Activated CD4-positive, CD25-positive, alpha-beta regulatory T cell treated with anti-CD3 and anti-CD28 coated beads, Interleukin-2, amount 50 U/mL, for 24 hours (primary cell): ENCODE measurements around the gene HIKESHI.
"Not testable (repeated sequence)": the region's sequence is repeated elsewhere in the genome, so short reads cannot be mapped to it uniquely, and the experiment has no call there.

Experiments
- ATAC-seq, 2 donors: fragments of 150-1000 bp; cut with Tn5 transposase; one replicate each; pipeline ENCODE4 v1.10.0; 2021; ENCODE audit warnings: mild to moderate bottlenecking in 1 of 2, moderate library complexity in 1 of 2

Gene HIKESHI, protein sequence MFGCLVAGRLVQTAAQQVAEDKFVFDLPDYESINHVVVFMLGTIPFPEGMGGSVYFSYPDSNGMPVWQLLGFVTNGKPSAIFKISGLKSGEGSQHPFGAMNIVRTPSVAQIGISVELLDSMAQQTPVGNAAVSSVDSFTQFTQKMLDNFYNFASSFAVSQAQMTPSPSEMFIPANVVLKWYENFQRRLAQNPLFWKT

DNA sequence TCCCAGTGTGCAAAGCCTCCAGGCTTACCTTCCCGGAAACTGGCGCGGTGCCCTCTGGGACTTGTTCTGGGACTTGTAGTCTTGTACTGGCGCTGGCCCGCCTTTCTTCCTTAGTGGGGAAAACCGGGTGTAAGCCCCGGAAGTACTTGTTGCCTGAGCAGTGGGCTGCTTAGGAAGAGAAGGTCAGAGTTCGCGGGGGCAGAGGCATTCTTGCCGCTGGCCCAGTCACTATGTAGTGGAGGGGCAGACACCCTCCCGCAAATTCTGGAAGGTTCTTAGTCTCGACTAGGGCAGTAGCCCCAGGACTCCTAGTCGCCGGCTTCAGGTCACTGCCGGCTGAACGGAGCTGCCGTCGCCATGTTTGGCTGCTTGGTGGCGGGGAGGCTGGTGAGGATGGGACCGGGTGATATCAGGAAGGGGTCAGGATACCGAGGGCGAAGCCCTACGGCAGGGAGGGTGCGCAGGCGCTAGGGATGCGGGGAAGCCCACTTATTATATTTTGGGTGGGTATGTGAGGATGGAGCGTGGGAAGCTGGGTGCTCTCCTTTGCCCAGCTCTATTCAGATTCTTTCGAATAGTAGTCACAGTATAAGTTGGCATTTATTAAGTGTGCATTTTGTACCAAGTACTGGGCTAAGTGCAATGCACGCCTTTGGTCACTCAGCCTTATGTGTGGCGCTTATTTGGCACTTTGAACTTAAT is at the start of gene HIKESHI:
Gene HIKESHI, plus strand, starts transcription at position 149 of the 702 bp plus-strand sequence. Its CDS starts 209 bp downstream, at position 358.
- peak; percentile 99 to 100 for ATAC-seq

DNA sequence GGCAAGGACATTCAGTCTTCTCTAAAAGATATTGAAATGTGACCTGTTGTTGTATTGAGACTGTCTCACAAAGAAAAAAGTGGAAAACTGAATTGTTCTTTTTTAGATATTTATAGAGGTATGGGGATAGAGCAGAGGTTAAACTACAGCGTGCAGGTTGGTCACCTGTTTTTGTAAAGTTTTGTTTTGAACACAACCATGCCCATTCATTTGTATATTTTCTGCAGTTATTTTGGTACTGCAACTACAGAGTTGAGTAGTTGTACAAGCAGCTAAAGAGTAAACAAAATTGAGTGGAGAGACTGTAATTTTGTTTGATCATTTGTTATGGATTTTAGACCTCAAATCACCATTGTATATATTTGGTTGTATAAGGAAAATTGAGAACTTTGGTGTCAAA is 46.1 kb upstream of the HIKESHI start:
- peak in 1 of 2 donors; percentile 35 for ATAC-seq

DNA sequence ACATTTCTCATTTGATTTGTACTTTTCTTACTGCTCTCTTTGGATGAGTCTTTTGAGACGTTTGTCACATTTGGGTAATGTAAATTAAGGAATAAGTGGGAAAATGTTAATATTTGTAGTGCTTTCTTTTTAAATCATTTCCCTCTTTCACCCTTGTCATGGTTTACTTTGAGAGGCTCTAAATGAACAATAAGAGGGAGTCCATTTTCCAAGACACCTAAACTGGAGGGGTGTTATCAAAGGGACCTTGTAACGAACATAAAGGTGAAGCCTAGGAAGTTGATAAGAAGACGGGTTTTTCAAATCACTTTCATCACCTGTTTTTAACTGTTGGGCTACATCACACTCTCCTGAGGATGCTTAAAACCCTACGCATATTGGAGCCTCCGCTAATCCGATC is 45.4 kb upstream of the HIKESHI start:
- ATAC-seq = no peak

DNA sequence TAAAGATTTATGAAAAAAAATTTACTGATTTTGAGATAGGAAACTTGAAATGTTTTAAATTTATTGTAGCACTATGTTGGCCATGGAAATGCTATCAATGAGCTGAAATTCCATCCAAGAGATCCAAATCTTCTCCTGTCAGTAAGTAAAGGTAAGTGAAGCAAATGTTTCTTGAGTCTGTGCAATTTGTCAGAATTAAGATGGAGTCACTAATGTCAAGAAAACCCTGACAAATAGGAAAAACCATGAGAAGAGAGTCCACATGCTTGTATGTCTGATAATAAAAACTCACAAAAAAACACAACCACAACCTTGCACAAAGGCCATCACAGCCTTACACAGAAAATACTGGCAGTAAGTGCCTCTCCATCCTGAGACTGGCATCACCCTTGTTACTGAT is 44.6 kb upstream of the HIKESHI start:
- no peak for ATAC-seq

DNA sequence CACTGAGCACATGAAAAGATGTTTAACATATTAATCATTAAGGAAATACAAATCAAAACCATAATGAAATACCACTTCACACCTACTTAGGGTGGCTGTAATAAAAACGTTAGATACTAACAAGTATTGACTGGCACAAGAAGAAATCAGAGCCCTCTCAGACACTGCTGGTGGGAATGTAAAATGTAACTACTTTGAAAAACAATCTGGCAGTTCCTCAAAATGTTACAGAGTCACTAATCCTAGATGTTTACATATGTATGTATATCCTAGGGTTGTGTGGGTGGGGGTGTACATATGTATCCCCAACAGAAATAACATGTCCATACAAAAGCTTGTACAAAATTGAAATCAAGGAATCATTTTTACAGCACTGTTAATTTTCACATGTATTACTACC is 42.3 kb upstream of the HIKESHI start:
- ATAC-seq = no peak

DNA sequence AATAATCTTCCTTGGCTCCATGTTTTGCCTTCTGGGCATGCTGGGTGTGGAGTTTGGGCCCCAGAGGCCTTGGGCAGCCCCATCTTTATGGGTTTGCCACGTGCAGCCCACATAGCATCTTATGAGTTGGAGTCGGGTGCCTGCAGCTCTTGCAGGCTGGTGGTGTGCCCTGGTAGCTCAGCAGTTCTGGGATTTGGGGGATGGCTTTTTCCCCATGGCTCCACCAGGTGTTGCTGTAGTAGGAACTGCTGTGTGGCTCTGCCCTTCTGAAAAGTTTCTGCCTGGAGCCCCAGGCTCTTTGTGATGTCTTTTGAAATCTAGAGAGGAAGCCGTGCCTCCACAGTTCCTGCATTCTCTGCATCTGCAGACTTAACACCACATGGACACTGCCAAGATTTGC is 40.7 kb upstream of the HIKESHI start:
- ATAC-seq = no peak

DNA sequence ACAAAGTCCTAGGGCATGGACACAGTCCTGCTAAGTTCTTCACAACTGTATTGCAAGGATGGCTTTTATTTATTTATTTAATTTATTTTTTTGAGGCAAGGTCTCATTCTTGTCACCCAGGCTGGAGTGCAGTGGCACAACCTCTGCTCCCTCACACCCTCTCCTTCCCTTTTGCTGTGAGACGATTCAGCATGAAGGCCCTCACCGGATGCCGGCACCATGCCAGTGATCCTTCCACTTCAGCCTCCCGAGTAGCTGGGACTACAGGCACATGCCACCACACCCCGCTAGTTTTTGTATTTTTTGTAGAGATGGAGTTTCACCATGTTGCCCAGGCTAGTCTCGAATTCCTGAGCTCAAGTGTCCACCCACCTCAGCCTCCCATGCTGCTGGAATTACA is 39.7 kb upstream of the HIKESHI start:
- no peak for ATAC-seq

DNA sequence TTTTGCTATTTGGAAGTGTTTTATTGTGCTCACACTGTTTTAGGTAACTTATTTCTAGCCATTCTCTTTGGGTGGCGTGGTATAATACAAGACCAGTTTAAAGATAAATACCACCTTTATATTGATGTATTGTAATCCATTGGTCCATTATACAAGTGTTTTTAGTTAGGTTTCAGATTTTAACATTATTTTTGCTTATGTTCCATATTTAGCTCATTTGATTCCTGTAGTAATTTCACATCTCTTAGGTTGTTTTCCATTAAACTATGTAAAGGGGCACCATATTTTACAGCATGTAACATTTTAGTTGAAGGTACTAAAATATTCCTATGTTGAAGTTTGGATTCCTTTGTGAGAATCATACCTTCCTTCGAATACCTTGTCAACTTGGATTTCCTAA is 37.4 kb upstream of the HIKESHI start:
- ATAC-seq = no peak

DNA sequence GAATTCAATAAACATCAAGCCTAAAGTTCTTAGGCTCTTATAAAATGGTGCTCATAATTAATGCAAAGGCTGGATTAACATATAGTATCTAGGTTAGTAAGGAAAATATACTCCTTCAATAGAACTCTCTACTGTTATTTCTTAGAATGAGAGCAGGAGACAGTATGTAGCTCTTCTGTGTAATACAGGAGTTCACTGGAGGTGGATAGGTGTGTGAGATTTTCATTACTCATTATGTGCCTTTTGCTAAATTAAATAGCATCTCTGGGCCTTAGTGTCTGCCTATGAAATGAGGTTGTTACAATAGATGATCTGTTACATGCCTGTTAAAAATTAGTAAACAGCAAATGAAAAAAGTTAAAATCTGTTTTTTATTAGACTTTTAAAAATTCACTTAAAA is 36.8 kb upstream of the HIKESHI start:
- peak in 1 of 2 donors; percentile 58 for ATAC-seq

DNA sequence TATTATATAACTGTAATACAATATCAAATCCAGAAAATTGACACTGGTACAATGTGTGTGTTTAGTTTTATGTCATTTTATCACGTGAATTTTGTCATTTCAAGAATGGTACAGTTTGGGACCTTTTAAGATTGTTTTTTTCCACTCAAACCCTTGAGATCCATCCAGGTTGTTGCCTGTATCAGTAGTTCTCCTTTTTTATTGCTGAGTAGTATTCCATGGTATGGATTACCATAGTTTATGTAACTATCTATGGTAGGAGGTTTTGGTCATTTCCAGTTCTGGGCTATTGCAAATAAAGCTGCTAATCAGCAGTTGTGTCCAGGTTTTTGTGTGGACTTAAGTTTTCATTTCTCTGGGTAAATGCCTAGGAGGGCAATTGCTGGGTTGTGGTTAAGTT is 32.4 kb upstream of the HIKESHI start:
- no peak for ATAC-seq

DNA sequence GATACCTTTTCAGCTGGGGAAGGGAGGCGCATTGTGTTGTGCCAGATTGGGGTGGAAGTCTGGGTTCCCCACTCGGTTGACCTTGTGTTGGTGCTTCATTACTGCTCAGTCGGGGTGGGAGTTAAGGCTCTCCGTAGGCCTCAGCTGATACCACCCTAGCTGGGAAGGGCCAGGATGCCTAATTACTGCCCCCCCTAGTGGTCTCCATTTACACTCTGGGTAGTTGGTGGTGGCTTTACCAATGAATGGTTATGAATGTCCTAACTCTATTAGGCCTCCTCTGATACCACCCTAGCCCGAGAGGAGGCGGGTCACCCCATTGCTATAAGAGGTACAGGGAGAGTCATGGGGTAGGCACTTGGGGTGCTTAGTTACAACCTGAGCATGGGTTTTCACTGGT is 27.5 kb upstream of the HIKESHI start:
- ATAC-seq = no peak

DNA sequence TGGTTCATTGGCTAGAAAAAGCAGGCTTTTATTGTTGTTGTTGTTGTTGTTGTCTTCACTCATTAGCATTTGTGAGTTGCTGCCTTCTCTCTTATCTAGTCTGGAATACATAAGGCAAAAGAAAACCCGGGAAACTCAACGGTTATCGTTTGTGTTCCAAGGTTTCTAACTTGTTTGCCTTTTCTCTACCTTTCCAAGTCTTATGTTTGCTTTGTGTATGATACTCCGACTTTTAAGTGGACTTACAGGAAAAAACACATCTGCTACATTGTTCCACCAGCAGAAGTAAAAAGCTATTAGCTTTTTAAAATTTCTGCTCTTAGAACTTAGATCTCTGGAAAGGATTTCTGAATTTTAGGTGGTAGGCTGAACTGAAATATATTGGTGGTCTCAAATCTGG is 27.0 kb upstream of the HIKESHI start:
- no peak for ATAC-seq

DNA sequence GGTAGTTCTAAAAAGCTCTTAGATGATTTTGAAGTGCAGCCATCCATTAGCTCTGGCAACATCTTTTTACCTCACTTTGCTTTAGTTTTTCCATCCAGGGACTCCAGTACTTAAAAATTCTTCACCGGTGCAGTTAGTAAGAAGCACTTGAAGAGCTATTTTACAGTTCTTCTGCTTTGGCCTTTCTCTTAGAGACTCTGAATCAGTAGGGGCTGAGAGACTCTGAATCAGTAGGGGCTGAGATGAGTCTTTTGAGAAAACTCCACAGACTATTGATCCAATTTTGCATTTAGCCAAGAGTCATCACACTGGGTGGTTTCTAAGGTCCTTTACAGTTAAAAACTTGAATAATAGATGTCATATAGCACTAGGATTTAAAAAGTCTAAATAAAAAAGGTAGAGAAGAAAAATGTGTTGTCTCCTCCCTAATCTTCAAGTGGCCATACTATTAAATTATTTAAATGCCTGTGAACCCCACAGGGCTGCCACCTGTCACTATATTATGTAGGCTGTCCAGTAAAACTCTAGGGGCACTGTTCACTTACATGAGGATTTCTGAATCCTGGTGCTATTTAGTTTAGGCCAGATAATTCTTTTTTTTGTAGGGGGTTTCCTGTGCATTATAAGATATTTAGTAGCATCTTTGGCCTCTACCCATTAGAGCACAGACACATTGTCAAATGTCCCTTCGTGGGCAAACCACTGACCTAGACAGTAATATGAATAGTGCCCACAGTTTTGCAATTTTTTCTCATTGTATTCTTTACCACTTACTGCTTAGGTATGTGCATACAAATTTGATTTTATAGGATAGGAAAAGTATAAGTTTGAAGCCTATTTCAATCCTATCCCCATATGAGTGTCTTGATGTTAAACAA is 26.3 kb upstream of the HIKESHI start:
- ATAC-seq = peak; percentile 32 to 41

DNA sequence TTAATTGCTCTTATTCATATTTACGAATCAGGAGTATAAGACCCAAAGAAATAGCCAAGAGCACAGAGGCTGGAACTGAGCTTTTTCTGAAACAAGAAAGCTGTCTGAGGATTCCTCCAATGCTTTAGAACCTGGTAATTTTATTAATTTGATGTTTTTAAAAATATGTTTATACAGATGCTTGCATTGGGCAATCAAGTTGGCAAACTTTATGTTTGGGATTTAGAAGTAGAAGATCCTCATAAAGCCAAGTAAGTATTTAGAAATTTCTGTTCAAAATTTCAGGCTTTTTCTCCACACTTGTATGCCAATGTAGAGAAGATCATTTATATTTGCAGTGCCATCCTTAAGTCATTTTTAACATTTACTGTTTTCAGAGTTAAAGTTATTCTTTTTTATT is 24.3 kb upstream of the HIKESHI start:
- ATAC-seq = no peak

DNA sequence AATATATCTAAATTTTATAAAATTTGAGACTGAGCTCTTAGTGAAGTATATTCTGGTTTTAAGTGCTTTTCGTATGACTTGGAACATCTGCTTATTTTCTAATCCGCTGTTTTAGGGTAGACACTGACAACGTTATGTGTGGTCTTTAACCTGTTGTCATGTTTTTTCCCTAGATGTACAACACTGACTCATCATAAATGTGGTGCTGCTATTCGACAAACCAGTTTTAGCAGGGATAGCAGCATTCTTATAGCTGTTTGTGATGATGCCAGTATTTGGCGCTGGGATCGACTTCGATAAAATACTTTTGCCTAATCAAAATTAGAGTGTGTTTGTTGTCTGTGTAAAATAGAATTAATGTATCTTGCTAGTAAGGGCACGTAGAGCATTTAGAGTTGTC is 23.8 kb upstream of the HIKESHI start:
- no peak for ATAC-seq

DNA sequence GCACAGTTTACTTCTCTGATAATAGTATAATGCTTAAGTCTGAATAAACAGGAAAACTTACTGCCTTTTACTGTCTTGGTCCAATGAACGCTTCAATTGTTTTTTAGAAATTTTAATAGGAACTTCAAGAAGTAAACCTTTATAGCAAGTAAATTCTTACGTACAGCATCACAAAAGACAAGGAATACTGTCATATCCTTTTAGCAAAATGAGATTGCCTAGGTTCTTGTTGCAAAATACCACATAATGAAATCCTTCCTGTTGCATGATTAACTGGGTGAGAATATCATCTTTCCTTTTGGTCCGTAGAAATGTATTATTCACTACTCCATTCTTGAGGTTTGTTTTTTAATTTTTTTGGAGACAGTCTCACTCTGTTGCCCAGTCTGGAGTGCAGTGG is 22.3 kb upstream of the HIKESHI start:
- ATAC-seq = no peak

DNA sequence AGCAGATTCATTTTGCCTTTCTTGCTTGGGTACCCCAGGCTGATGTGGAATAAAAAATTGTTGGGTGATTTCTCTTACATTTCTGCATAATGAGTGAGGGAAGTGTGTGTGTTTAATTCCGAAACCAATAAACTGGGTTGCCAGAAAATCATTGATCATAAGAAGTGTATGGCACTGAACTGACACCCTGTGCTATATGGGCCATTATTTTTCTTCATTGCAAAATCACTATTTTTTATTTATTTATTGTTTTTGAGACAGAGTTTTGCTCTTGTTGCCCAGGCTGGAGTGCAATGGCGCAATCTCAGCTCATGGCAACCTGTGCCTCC is 14.6 kb upstream of the HIKESHI start:
- ATAC-seq = peak; percentile 62 to 63

DNA sequence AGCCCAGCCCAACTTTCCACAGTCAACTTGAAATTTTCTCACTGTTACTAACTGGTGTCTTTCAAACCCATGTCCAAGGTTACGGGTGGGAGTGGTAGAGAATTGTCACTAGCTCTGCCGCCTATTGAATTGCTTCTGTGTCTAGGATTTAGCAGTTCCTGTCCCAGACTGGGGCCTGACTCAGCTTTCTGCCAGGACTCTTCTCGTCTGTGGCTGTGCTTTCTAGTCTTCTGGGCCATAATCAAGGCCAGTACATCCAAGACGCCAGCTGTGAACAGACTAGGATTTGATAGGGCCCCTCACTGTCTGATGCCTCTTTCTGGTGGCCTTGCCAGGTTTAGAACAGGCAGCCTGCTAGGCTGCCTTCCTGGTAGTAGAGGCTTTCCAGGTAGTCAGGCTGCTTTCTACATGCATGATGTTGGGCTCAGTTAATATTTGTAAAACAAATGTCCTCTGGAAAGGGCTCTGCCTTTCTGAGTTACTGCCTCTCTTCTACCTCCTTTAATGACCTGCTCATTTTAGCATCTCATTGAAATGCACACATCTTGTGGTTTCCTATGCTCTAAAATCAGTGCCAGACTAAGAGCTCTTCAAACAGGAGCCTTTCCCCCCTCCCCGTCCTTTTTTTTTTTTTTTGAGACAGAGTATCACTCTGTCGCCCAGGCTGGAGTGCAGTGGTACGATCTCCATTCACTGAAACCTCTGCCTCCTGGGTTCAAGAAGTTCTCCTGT is 13.1 kb upstream of the HIKESHI start:
- ATAC-seq = no peak

DNA sequence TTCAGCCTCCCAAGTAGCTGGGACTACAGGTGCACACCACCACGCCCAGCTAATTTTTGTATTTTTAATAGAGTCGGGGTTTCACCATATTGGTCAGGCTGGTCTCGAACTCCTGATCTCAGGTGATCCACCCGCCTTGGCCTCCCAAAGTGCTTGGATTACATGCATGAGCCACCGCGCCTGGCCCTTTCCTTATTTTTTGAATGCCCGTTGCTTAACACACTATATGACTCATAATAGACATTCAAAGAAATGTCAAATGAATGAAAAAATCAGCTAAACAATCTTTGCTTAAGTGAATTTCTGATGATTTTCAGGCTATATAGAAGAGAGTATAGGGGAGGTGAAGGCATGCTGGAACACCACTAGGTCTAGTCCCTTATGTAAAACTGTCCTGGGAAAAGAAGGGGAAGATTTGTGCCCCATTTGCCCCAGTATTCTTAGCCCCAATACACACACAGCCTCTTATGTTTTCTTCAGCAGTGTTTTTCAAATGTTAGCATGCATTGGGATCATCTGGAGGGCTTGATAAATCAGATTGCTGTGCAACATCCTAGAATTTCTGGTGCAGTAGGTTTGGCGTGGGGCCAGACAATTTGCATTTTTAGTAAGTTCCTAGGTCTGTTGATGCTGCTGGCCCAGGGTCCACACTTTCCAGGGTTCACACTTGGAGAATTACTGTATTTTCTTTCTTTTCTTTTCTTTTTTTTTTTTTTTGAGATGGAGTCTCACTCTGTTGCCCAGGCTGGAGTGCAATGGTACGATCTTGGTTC is 12.3 kb upstream of the HIKESHI start:
- ATAC-seq = not testable (repeated sequence)

DNA sequence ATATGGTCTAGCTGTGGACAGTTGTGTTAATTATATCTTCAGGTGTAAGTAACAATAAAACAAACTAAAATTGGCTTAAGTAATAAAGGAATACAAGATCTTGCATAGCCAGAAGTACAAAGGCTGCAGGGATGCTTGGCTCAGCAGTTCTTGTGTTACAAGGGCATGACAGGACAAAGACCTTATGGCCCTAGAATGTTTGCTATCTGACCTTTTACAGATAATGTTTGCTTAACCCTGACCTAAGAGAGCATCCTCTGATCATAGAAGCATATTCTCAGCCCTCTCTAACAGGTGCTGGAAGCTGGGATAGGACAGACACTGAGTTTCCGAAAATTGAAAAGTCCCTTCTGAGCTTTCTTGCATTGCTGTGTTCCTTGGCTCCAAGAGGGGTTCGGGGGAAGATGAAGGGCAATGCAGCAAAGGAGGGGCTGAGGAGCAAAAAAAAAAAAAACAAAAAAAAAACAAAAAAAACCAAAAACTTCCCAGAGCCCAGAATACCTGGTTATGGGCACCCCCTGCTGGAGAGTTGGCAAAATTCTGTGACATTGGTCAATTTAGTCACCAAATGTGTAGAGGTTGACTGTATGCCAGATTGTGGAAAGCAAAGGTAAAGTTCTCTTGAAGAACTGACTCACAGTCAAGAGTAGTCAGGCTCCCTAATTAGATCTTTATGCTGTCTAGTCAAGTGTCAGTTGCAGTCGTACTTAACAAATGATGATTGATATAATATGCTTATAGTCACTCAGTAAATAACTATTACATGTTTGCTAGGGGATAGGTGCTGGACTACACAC is 10.4 kb upstream of the HIKESHI start:
- ATAC-seq = peak; percentile 58 to 63

DNA sequence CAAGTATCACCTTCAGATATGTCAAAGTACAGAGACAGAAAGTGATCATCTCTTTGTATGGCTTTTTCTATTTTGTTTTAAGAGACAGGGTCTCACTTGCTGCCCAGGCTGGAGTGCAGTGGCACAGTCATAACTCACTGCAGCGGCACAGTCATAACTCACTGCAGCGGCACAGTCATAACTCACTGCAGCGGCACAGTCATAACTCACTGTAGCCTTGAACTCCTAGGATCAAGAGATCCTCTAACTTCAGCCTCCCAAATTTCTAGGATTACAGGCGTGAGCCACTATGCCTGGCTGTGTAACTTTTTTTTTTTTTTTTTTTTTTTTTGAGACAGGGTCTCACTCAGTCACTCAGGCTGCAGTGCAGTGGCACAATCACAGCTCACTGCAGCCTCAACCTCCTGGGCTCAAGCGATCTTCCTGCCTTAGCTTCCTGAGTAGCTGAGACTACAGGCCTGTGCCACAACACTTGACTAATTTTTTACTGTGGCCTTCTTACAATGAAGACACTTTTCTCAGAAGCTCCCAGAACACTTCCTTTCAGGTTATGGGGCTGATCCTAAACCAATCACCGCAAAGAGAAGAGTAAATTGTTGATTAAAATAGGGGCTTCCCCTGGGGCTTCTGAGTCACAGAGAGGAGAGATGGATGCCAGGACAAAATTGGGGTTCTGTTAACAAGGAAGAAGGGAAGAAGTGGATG is 9.0 kb upstream of the HIKESHI start:
- peak; percentile 78 to 82 for ATAC-seq
